PC-3 (cell line): Measurements from ENCODE around the gene ATP6AP1.

Experiments used
- CTCF ChIP-seq: fragments of 300-600 bp; sonication (generic); conservative IDR thresholded peaks from 2 replicates; pipeline ENCODE4 v1.5.1; 2017; ENCODE audit warnings: antibody characterized with exemption, low read depth, mild to moderate bottlenecking, low read length
- EZH2phosphoT487 ChIP-seq: fragments of 300-600 bp; sonication (generic); IDR thresholded peaks from 2 replicates; pipeline ENCODE4 v1.6.1; 2018; ENCODE audit warnings: mild to moderate bottlenecking, antibody characterized with exemption, low read length, borderline replicate concordance

GRCh38 chrX:154433605-154434004, 5.1 kb downstream of the ATP6AP1 start:
- TF ChIP-seq CTCF (no peak), EZH2phosphoT487 (no peak)
